Activated CD8-positive, alpha-beta memory T cell treated with anti-CD3 and anti-CD28 coated beads for 24 hours (primary cell): Measurements from ENCODE around the gene UNKL.

ENCODE experiments used
- DNase-seq: peaks from one replicate; pipeline ENCODE4 v3.0.0-alpha.2; 2020

Gene UNKL

DNA sequence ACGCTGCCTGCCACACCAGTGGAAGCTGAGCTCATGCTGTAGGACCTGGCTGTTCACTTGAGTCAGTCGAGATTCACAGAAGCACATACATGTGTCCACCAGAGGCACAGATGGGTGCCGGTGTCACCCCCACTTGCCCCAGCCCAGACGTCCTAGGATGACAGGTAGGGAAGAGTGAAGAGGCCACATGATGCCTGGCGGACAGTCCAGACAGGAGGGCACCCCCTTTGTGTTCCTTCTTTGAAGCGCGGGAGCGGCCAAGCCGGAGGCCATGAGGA lies 96.3 kb downstream of the UNKL start:
- DNase-seq, result no peak

DNA sequence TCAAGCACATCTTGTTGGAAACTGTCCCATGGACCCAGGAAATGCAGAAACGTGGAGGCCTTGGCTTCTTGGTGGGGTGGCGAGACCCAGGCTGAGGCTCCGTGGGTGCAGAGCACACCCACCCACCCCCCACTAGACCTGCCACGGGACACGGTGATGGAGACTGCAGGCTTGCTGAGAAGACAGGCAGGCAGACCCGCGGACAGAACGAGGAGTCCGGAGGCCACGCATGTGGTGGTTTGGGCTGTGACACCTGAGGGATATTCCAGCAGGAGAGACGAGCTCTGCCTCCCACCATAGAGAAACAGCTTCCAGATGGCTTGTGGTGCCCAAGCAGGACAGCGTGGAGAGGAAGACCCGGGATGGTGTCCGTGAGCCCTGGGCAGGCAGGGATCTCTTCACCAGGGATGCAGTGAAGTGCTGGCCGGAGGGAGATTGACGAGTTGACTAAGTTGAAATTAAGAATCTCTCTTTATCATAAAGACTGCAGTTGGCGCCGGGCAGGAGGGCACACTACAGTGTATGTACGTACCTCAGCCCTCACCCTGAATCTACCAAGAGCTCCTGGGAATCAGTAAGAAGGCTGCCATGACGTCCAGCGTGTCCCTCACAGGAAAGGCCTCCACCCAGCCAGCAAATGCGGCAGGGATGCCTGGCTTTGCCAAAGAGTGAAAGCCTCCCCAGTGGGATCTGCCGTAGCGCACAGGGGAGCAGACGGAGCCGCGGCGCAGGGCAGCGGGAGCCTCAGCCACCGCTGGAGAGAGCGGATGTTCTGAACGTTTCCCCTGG lies 96.8 kb downstream of the UNKL start:
- DNase-seq, result no peak

DNA sequence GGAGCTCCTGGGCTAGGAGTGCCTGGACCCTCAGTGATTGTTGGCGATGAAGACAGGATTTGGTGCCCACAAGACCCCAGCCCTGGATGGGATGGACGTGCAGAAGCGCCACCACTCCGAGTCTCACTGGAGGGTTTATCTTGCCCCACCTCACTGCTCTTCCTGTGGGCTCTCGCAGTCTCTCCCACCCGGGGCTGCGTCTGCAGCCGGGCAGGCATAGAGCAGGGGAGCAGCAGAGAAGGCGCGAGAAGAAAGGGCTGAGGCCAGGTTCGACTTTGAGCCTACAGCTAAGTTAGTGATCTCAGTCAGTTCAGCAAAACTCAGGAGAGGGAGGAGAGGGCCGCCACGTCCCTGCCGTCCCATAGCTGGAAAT lies 98.5 kb downstream of the UNKL start:
- no peak for DNase-seq

DNA sequence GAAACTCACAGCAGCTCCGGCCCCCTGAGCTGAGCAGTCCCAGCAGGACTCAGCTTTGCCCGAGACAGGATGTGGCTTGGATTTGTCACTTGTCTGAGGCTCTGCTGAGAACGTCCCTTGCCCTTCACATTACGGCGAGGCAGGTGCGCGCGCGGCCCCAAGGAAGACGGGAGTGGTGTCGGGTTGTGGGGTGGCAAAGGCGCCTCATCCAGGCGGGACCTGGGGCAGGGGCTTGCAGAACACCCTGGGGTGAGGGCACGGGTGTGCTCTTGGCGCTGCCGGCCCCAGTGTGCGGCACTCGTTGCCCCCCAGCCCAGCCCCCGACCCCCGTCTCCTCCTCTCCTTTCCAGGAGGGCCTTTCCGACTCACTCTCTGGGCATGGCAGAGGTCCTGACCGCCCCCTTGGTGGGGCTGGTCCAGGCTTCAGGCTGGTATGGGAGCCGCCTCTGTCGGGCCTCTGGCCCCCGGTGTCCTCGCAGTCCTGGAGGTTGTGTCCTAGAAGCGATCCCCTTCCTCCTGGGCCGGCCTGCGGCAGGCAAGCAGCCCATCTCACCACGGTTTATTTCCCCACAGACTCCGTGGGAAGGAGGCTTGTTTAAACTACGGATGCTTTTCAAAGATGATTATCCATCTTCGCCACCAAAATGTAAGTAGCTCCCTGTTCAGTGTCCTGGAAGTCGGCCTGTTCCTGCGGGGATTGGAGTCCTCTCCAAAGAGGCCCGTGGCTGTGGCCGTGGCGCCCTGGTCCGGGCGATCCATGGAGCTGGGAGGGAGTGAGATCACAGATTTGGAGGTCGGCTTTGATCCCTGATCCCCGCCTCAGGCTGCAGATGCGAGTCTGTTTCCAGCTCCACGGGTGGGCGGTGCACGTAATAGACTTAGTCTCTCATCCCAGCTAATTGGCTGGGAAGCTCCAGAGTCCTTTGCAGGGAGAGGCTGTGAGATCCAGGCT lies 99.1 kb downstream of the UNKL start:
- DNase-seq, result no peak

DNA sequence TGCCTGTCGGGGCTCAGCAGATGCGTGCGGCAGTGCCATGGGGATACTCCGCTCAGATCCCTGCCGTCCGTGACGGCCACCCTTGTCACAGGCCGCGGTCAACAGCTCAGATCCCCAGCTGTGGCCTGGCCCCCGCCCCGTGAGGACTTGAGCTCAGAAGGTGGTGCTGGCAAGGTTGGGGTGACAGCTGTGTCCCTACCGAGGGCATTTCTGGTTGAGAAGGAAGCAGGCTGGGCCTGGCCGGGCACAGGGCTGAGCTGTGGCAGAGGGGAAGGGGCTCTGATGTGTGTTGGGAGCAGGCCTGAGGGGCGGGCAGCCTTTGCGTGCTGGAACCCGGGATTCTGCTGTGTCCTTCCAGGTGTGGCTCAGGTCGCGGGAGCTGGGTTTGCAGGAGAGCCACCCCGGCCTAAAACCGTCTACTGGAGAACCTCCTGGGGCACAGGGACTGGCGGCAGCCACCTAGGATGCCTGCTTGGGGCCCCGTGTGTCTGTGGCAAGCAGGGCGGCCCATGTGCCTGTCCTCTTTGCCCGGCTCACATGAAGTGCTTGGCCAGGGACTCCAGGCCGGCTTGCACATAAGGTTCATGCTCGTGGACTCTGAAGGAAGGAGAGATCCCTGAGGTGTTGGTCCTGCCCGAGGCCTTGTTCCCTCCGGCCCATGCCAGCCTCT lies 100.0 kb downstream of the UNKL start:
- no peak for DNase-seq

DNA sequence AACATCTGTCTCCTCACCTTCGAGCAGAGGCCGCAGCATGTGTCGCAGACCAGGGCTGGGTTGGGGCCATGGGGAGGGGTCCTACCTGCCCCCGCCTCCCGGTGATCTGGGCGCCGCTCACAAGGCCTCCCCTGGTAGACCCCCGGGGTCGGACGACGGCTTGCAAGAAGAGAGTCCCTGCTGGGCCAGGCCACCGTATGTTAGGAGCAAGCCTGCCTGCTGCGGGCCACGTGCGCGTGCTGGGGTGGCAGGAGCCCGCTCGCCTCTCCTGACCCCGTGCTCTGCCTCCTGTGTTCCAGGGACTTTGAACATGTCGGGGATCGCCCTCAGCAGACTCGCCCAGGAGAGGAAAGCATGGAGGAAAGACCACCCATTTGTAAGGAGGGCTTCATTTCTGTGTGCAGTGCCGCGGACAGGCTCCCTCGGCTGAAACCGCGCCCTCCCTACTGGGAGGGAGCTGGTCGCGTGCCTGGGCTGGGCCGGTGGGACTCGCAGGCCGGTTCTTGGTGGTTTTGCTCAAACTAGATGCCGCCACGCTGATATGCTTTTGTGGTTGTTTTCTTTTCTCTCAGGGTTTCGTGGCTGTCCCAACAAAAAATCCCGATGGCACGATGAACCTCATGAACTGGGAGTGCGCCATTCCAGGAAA lies 100.7 kb downstream of the UNKL start:
- DNase-seq, result no peak
